HCT116 (cell line): ENCODE results near the gene RSPH4A. TPM values are rescaled to one million over a fixed set of nuclear protein-coding genes. Genes with fewer than 3 reads are reported as not detected.

Experiments used
- ATAC-seq: fragments of 200-7000 bp; cut with Tn5 transposase; 2 replicates; pipeline ENCODE4 v1.9.1; 2020; ENCODE audit warnings: mild to moderate bottlenecking, moderate library complexity
- BruUV-seq: library from RNA; stranded (reverse); fragments of 400-500 nt; replicated peaks from 2 replicates; lab custom pipeline; 2021; lab: Mats Ljungman, UMichigan
- CTCF ChIA-PET: fragments of 300-600 bp; sonication (Branson Sonifier 250); formaldehyde crosslinking; loops from one replicate; lab custom pipeline; 2021; ENCODE audit warnings: antibody characterized with exemption; lab: Charles Lee
- POLR2A ChIA-PET: fragments of 300-600, 350-600 bp; sonication (Branson Sonifier 250); formaldehyde crosslinking; loops from one replicate; lab custom pipeline; 2021; ENCODE audit warnings: antibody characterized with exemption; lab: Charles Lee
- RAD21 ChIA-PET, 2 experiments: fragments of 300-600 bp; sonication (Branson Sonifier 250); formaldehyde crosslinking; loops; one replicate each; lab custom pipeline; 2023; ENCODE audit warnings: low total read pairs in 2 of 2; ENCODE audit not compliant: uncharacterized antibody in 2 of 2, unreplicated experiment in 2 of 2, low non-redundant PET in 1 of 2; lab: Charles Lee
- DNase-seq: peaks from one replicate; pipeline ENCODE4 v3.0.0-alpha.2; 2010; ENCODE audit warnings: low read depth, low spot score
- H2AFZ ChIP-seq: fragments of 200-600 bp; shearing (Covaris generic), sonication (generic); 2 replicates; pipeline ENCODE4 v1.6.1; 2017; ENCODE audit warnings: low read depth, mixed run types, mixed read lengths, antibody characterized with exemption, low read length; ENCODE audit not compliant: poor library complexity, severe bottlenecking
- H3K27ac ChIP-seq: 2 replicates; pipeline ENCODE4 v1.5.1; 2012; ENCODE audit warnings: low read depth, low read length
- H3K27me3 ChIP-seq: fragments of 200-600 bp; sonication (generic); 2 replicates; pipeline ENCODE4 v1.6.1; 2016; ENCODE audit warnings: mixed run types, low read length, mixed read lengths; ENCODE audit not compliant: insufficient read depth
- H3K36me3 ChIP-seq, 2 experiments: fragments of 200-500 bp in 1 of 2; fragments of 200-600 bp in 1 of 2; sonication (Bioruptor generic) in 1 of 2; sonication (generic) in 1 of 2; 2 replicates each; pipeline versions ENCODE4 v1.5.1 to v1.6.1; 2014 to 2016; ENCODE audit warnings: low read length in 2 of 2, inconsistent platforms in 1 of 2, mixed read lengths in 1 of 2, mixed run types in 1 of 2; ENCODE audit not compliant: insufficient read depth in 2 of 2, control insufficient read depth in 1 of 2
- H3K4me1 ChIP-seq, 2 experiments: fragments of 200-600 bp in 1 of 2; sonication (generic) in 1 of 2; 2 replicates each; pipeline versions ENCODE4 v1.5.1 to v1.6.1; 2012 to 2017; ENCODE audit warnings: low read length in 2 of 2, inconsistent platforms in 1 of 2, mild to moderate bottlenecking in 1 of 2, mixed read lengths in 1 of 2, mixed run types in 1 of 2, moderate library complexity in 1 of 2; ENCODE audit not compliant: insufficient read depth in 2 of 2, control insufficient read depth in 1 of 2
- H3K4me2 ChIP-seq: fragments of 200-600 bp; sonication (generic); 2 replicates; pipeline ENCODE4 v1.6.1; 2017; ENCODE audit warnings: mixed run types, low read length, mixed read lengths
- H3K4me3 ChIP-seq, 2 experiments: fragments of 200-600 bp in 1 of 2; sonication (generic) in 1 of 2; replicated peaks in 1 of 2; 2 replicates each; pipeline ENCODE4 v1.5.1; 2011 to 2016; ENCODE audit warnings: low read length in 2 of 2, control low read depth in 1 of 2, low read depth in 1 of 2, mild to moderate bottlenecking in 1 of 2, mixed read lengths in 1 of 2, mixed run types in 1 of 2
- H3K79me2 ChIP-seq: fragments of 200-600 bp; sonication (generic); 2 replicates; pipeline ENCODE4 v1.6.1; 2017; ENCODE audit warnings: mild to moderate bottlenecking, mixed run types, low read length, moderate library complexity, mixed read lengths; ENCODE audit not compliant: insufficient read depth
- H3K9ac ChIP-seq: fragments of 200-600 bp; sonication (generic); 2 replicates; pipeline ENCODE4 v1.6.1; 2016; ENCODE audit warnings: low read length, mixed read lengths
- H3K9me2 ChIP-seq: fragments of 200-600 bp; sonication (generic), shearing (Covaris generic); 2 replicates; pipeline ENCODE4 v1.6.1; 2017; ENCODE audit warnings: mixed run types, mild to moderate bottlenecking, moderate library complexity; ENCODE audit not compliant: insufficient read depth
- H3K9me3 ChIP-seq, 2 experiments: fragments of 200-500 bp in 1 of 2; fragments of 200-600 bp in 1 of 2; sonication (Bioruptor generic) in 1 of 2; sonication (generic) in 1 of 2; 2 replicates each; pipeline ENCODE4 v1.6.1; 2014 to 2017; ENCODE audit warnings: low read length in 2 of 2, mixed read lengths in 2 of 2, inconsistent platforms in 1 of 2, low read depth in 1 of 2, mild to moderate bottlenecking in 1 of 2, mixed run types in 1 of 2, moderate library complexity in 1 of 2; ENCODE audit not compliant: control insufficient read depth in 1 of 2, insufficient read depth in 1 of 2
- H4K20me1 ChIP-seq: fragments of 200-600 bp; sonication (generic), shearing (Covaris generic); 2 replicates; pipeline ENCODE4 v1.6.1; 2017; ENCODE audit warnings: mixed run types, mild to moderate bottlenecking, moderate library complexity; ENCODE audit not compliant: insufficient read depth
- EGR1 ChIP-seq: IDR thresholded peaks from 2 replicates; pipeline ENCODE4 v1.6.1; 2012; ENCODE audit warnings: low read depth
- EZH2phosphoT487 ChIP-seq: fragments of 200-600 bp; IDR thresholded peaks from 2 replicates; pipeline ENCODE4 v1.6.1; 2018; ENCODE audit warnings: antibody characterized with exemption, borderline replicate concordance
- POLR2A ChIP-seq: IDR thresholded peaks from 2 replicates; pipeline ENCODE4 v1.7.0; 2011; ENCODE audit warnings: borderline replicate concordance; ENCODE audit not compliant: insufficient read depth, insufficient read length; ENCODE audit errors: extremely low read depth
- YY1 ChIP-seq: IDR thresholded peaks from 2 replicates; pipeline ENCODE4 v1.6.1; 2011; ENCODE audit warnings: low read length, low read depth, moderate library complexity, mild to moderate bottlenecking; ENCODE audit not compliant: insufficient replicate concordance; ENCODE audit errors: extremely low read depth
- ZNF274 ChIP-seq: fragments of 200-500 bp; sonication (Bioruptor generic); IDR thresholded peaks from 2 replicates; pipeline ENCODE4 v1.6.1; 2014; ENCODE audit warnings: mild to moderate bottlenecking, low read depth, low read length, inconsistent platforms
- intact Hi-C: fragments of 100-400 bp; cut with micrococcal nuclease; formaldehyde crosslinking; loops from 2 replicates; pipeline ENCODE4 v1.10.0; 2022
- total RNA-seq: library from RNA; stranded (reverse); gene quantifications from one replicate; pipeline ENCODE4 v1.2.1, GENCODE V29; 2021; ENCODE audit not compliant: unreplicated experiment
- TF ChIP-seq, protein P1 (sequence below): IDR thresholded peaks from 2 replicates; pipeline ENCODE4 v1.6.1; 2011; ENCODE audit warnings: mild to moderate bottlenecking, low read length, moderate library complexity; ENCODE audit not compliant: insufficient replicate concordance; ENCODE audit errors: extremely low read depth
- TF ChIP-seq, protein P2 (sequence below), 3 experiments: fragments of 200-600 bp in 1 of 3; sonication (generic) in 1 of 3; IDR thresholded peaks in 2 of 3; conservative IDR thresholded peaks in 1 of 3; 2 replicates each; pipeline ENCODE4 v1.5.1; 2012 to 2017; ENCODE audit warnings: low read depth in 2 of 3, low read length in 2 of 3, antibody characterized with exemption in 1 of 3, borderline replicate concordance in 1 of 3, control low read depth in 1 of 3, mild to moderate bottlenecking in 1 of 3, mixed read lengths in 1 of 3, mixed run types in 1 of 3, moderate library complexity in 1 of 3; ENCODE audit not compliant: insufficient read depth in 1 of 3

The RSPH4A gene
- total RNA-seq, 1 experiment from 2014 or later, result 0.27 TPM

DNA sequence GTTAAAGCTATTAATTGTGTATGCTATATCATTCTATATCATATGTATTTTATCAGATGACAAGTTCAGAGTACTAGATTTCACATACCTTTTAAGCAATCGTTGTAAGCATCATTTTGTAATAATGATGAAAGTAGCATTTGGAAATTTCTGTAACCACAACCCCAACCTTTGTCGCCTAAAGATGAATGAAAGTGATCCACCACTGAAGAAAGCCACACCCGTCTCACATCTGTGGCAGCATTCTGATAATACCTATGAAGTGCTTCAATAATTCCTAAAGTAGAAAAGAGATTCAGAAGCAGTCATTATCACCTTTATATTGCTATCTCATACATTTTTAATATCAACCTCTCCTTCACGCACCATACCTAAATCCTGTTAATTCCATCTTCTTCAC is 35.6 kb downstream of the RSPH4A start:
- RAD21 ChIA-PET, result no interaction called here

More for the DNA sequence above, 35.6 kb downstream of the RSPH4A start:
- TF ChIP-seq EZH2phosphoT487 (no peak), POLR2A (no peak), ZNF274 (no peak), YY1 (no peak), EGR1 (no peak)
- TF ChIP-seq, protein P1, sequence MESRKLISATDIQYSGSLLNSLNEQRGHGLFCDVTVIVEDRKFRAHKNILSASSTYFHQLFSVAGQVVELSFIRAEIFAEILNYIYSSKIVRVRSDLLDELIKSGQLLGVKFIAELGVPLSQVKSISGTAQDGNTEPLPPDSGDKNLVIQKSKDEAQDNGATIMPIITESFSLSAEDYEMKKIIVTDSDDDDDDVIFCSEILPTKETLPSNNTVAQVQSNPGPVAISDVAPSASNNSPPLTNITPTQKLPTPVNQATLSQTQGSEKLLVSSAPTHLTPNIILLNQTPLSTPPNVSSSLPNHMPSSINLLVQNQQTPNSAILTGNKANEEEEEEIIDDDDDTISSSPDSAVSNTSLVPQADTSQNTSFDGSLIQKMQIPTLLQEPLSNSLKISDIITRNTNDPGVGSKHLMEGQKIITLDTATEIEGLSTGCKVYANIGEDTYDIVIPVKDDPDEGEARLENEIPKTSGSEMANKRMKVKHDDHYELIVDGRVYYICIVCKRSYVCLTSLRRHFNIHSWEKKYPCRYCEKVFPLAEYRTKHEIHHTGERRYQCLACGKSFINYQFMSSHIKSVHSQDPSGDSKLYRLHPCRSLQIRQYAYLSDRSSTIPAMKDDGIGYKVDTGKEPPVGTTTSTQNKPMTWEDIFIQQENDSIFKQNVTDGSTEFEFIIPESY, result no peak
- TF ChIP-seq, protein P2, sequence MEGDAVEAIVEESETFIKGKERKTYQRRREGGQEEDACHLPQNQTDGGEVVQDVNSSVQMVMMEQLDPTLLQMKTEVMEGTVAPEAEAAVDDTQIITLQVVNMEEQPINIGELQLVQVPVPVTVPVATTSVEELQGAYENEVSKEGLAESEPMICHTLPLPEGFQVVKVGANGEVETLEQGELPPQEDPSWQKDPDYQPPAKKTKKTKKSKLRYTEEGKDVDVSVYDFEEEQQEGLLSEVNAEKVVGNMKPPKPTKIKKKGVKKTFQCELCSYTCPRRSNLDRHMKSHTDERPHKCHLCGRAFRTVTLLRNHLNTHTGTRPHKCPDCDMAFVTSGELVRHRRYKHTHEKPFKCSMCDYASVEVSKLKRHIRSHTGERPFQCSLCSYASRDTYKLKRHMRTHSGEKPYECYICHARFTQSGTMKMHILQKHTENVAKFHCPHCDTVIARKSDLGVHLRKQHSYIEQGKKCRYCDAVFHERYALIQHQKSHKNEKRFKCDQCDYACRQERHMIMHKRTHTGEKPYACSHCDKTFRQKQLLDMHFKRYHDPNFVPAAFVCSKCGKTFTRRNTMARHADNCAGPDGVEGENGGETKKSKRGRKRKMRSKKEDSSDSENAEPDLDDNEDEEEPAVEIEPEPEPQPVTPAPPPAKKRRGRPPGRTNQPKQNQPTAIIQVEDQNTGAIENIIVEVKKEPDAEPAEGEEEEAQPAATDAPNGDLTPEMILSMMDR (IDR thresholded peaks at IDR 0.05 in 2 of 3, conservative IDR thresholded peaks at IDR 0.05 in 1 of 3; ENCODE audit: borderline replicate concordance in 1 of 3, insufficient read depth in 1 of 3, low read depth in 2 of 3, low read length in 2 of 3), result no peak
- Histone ChIP-seq H3K9me2 (no peaks in the 10 kb centered on the region), H3K36me3 (peaks cover 0 to 4% of the 10 kb centered on the region in 2 experiments; a peak in 2 of 4 replicates), H3K4me2 (no peak overlapping the region), H3K4me1 (no peaks in the 10 kb centered on the region), H3K4me3 (no peak overlapping the region), H4K20me1 (no peaks in the 10 kb centered on the region), H3K79me2 (0 out of 2 replicates have a peak, but pooled peaks cover 5% of the 10 kb centered on the region), H3K27ac (no peak overlapping the region), H3K9me3 (no peaks in the 10 kb centered on the region), H3K9ac (no peak overlapping the region), H3K27me3 (no peaks in the 10 kb centered on the region), H2AFZ (no peak overlapping the region)
- CTCF ChIA-PET, result no interaction called here
- intact Hi-C loops, result no loop called here
- DNase-seq (no peak), ATAC-seq (no peak)
- BruUV-seq, result no TSS peak
- POLR2A ChIA-PET, result interaction anchor here (2.0 kb wide), 1 partner anchor 9 kb away, joined by 4 read pairs; no protein-coding TSS in a partner anchor
